Stimulated activated CD4-positive, alpha-beta T cell treated with anti-CD3 and anti-CD28 coated beads, Interleukin-1b, Interleukin-23, amount 100 ng/mL, for 48 hours (primary cell): ENCODE measurements around the gene AIF1L.

Source experiments
- DNase-seq: peaks from one replicate; pipeline ENCODE4 v3.0.0-alpha.2; 2020

The AIF1L gene

GRCh38 chr9:131096269-131097125, at the start of gene AIF1L:
Gene AIF1L (plus strand): TSS chr9:131096531. CDS start chr9:131096630, 99 bp downstream.
- peak; percentile 27 for DNase-seq

GRCh38 chr9:131046581-131047202, 49.6 kb upstream of the AIF1L start:
- DNase-seq, result peak; percentile 70

GRCh38 chr9:131048332-131048731, 48.0 kb upstream of the AIF1L start:
- DNase-seq, result no peak

- no peak for DNase-seq
Measured at GRCh38 chr9:131048820-131049219, 47.5 kb upstream of the AIF1L start.

GRCh38 chr9:131049829-131050715, 46.3 kb upstream of the AIF1L start:
- no peak for DNase-seq

GRCh38 chr9:131050831-131051230, 45.5 kb upstream of the AIF1L start:
- no peak for DNase-seq

- no peak for DNase-seq
Measured at GRCh38 chr9:131051592-131052517, 44.5 kb upstream of the AIF1L start.

GRCh38 chr9:131053896-131054295, 42.4 kb upstream of the AIF1L start:
- DNase-seq, result no peak

GRCh38 chr9:131056781-131057506, 39.4 kb upstream of the AIF1L start:
- no peak for DNase-seq

GRCh38 chr9:131060900-131061630, 35.3 kb upstream of the AIF1L start:
- DNase-seq, result no peak

- no peak for DNase-seq
Measured at GRCh38 chr9:131062969-131063368, 33.4 kb upstream of the AIF1L start.

- no peak for DNase-seq
Measured at GRCh38 chr9:131065599-131065998, 30.7 kb upstream of the AIF1L start.

- DNase-seq, result no peak
Measured at GRCh38 chr9:131067625-131068024, 28.7 kb upstream of the AIF1L start.

- DNase-seq, result no peak
Measured at GRCh38 chr9:131068076-131068816, 28.1 kb upstream of the AIF1L start.

GRCh38 chr9:131069699-131070098, 26.6 kb upstream of the AIF1L start:
- no peak for DNase-seq

GRCh38 chr9:131072107-131072870, 24.0 kb upstream of the AIF1L start:
- no peak for DNase-seq

GRCh38 chr9:131072871-131073237, 23.5 kb upstream of the AIF1L start:
- DNase-seq, result no peak

GRCh38 chr9:131076347-131077195, 19.8 kb upstream of the AIF1L start:
- no peak for DNase-seq
